HepG2 (cell line): Measurements from ENCODE around the gene TMEM214. TPM values are rescaled to one million over a fixed set of nuclear protein-coding genes. Genes with fewer than 3 reads are reported as not detected.
A peak's percentile ranks its signal among the peaks of the same experiment; 100 is the strongest.

ENCODE experiments used
- AGO1 ChIP-seq: fragments of 200-400 bp; formaldehyde crosslinking; IDR thresholded peaks from 2 replicates; pipeline ENCODE4 v1.6.1; 2017; ENCODE audit warnings: mild to moderate bottlenecking, low read depth, low read length, moderate library complexity; ENCODE audit not compliant: poor library complexity, severe bottlenecking
- GFI1 ChIP-seq: sonication (generic); formaldehyde crosslinking; IDR thresholded peaks from 2 replicates; pipeline ENCODE4 v1.5.0; 2020; ENCODE audit warnings: missing genetic modification reagents, mild to moderate bottlenecking, borderline replicate concordance
- GTF3A ChIP-seq: sonication (generic); formaldehyde crosslinking; conservative IDR thresholded peaks from 2 replicates; pipeline ENCODE4 v1.4.0; 2020; ENCODE audit warnings: mild to moderate bottlenecking, missing genetic modification reagents
- KDM5A ChIP-seq: fragments of 200-600 bp; sonication (generic); IDR thresholded peaks from 2 replicates; pipeline ENCODE4 v1.7.0; 2018; ENCODE audit warnings: antibody characterized with exemption, mild to moderate bottlenecking, low read length, borderline replicate concordance
- PHF5A ChIP-seq: IDR thresholded peaks from one replicate; pipeline ENCODE4 v1.6.1; 2018; ENCODE audit warnings: low read depth, missing genetic modification reagents; ENCODE audit not compliant: unreplicated experiment
- ZNF382 ChIP-seq: sonication (generic); formaldehyde crosslinking; IDR thresholded peaks from 2 replicates; pipeline ENCODE4 v1.5.0; 2020; ENCODE audit warnings: missing genetic modification reagents, mild to moderate bottlenecking, borderline replicate concordance
- ZNF570 ChIP-seq: sonication (generic); formaldehyde crosslinking; IDR thresholded peaks from 2 replicates; pipeline ENCODE4 v1.4.0; 2020; ENCODE audit warnings: mild to moderate bottlenecking, missing genetic modification reagents, borderline replicate concordance
- ZNF749 ChIP-seq: sonication (generic); formaldehyde crosslinking; IDR thresholded peaks from 2 replicates; pipeline ENCODE4 v1.8.0; 2022; ENCODE audit warnings: mild to moderate bottlenecking, missing genetic modification reagents, moderate library complexity, borderline replicate concordance
- ZNF772 ChIP-seq: sonication (generic); formaldehyde crosslinking; IDR thresholded peaks from 2 replicates; pipeline ENCODE4 v1.5.0; 2020; ENCODE audit warnings: mild to moderate bottlenecking, missing genetic modification reagents
- ZSCAN21 ChIP-seq: sonication (generic); formaldehyde crosslinking; IDR thresholded peaks from 2 replicates; pipeline ENCODE4 v1.8.0; 2022; ENCODE audit warnings: mild to moderate bottlenecking, missing genetic modification reagents, moderate library complexity, borderline replicate concordance
- polyA plus RNA-seq, 8 experiments: library from polyadenylated mRNA; depleted of rRNA in 3 of 8; stranded (reverse) in 7 of 8; unstranded in 1 of 8; fragments of >200 nt; fragmentation: Illumina TruSeq in 4 of 8; extraction: Trizol in 4 of 8; gene quantifications; 2 replicates each; pipeline versions ENCODE4 v1.2.1 to v1.2.3, GENCODE V29; 2011 to 2016; ENCODE audit warnings: low read depth in 4 of 8, missing spikeins in 1 of 8, mixed read lengths in 1 of 8; ENCODE audit not compliant: insufficient read depth in 1 of 8
- total RNA-seq, 5 experiments: library from RNA; depleted of rRNA; stranded (reverse); fragments of >200 nt; fragmentation: Illumina TruSeq; extraction: Trizol; gene quantifications; 2 replicates each; pipeline ENCODE4 v1.2.3, GENCODE V29; 2016; ENCODE audit warnings: low read depth in 1 of 5
- TF ChIP-seq, protein P1 (sequence below): sonication (generic); formaldehyde crosslinking; IDR thresholded peaks from 2 replicates; pipeline ENCODE4 v1.5.0; 2020; ENCODE audit warnings: mild to moderate bottlenecking, missing genetic modification reagents
- TF ChIP-seq, protein P2 (sequence below): sonication (generic); formaldehyde crosslinking; IDR thresholded peaks from 2 replicates; pipeline ENCODE4 v1.9.0; 2021; ENCODE audit warnings: missing genetic modification reagents, borderline replicate concordance
- TF ChIP-seq, protein P3 (sequence below): sonication (generic); formaldehyde crosslinking; IDR thresholded peaks from 2 replicates; pipeline ENCODE4 v1.4.0; 2020; ENCODE audit warnings: missing genetic modification reagents; ENCODE audit errors: not compliant biosample characterization
- TF ChIP-seq, protein P4 (sequence below): sonication (generic); formaldehyde crosslinking; IDR thresholded peaks from 2 replicates; pipeline ENCODE4 v1.4.0; 2020; ENCODE audit warnings: missing genetic modification reagents, borderline replicate concordance
- TF ChIP-seq, protein P5 (sequence below): sonication (generic); formaldehyde crosslinking; IDR thresholded peaks from 2 replicates; pipeline ENCODE4 v1.8.0; 2022; ENCODE audit warnings: missing genetic modification reagents, low read depth, mild to moderate bottlenecking, borderline replicate concordance
- TF ChIP-seq, protein P6 (sequence below): sonication (generic); formaldehyde crosslinking; IDR thresholded peaks from 2 replicates; pipeline ENCODE4 v1.5.0; 2020; ENCODE audit warnings: mild to moderate bottlenecking, missing genetic modification reagents, moderate library complexity
- TF ChIP-seq, protein P7 (sequence below): IDR thresholded peaks from 2 replicates; pipeline ENCODE4 v1.6.1; 2012; ENCODE audit warnings: inconsistent platforms

Gene TMEM214
- total and polyA plus RNA-seq, 2 of the 13 experiments (the other 11 are each of a cell fraction or from before 2014, with no cell fraction given) = 58.3 to 132 TPM

DNA sequence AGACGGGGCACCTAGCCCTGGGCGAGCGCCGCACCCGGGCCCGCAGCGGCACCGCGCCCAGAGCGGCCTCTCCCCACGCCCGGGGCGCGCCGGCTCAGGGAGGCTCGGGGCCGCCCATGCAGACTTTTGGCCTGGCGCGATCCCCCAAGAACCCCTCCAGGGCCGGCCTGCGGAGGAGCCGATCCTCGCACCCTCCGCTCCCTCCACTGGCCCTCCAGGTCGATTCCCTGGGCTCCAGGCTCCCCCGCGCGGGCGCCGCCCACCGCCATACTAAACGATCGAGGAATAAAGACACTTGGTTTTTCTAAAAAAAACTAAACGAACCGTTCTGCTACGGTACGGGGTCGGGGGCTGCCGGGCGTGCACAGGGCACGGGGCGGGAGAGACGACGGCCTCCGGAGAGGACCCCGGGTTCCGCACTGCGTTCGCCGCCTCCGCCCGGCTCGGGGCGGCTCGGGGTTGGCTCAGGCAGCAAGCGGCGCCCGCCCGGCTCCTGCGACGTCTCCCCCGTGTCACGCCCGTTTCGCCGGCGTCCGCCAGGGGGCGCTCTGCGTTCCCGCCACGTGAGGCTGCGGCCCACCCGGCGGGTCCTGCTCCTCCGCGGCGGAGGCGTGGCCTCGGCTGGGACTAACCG lies 53.4 kb downstream of the TMEM214 start (continued):
- TF ChIP-seq, protein P1, sequence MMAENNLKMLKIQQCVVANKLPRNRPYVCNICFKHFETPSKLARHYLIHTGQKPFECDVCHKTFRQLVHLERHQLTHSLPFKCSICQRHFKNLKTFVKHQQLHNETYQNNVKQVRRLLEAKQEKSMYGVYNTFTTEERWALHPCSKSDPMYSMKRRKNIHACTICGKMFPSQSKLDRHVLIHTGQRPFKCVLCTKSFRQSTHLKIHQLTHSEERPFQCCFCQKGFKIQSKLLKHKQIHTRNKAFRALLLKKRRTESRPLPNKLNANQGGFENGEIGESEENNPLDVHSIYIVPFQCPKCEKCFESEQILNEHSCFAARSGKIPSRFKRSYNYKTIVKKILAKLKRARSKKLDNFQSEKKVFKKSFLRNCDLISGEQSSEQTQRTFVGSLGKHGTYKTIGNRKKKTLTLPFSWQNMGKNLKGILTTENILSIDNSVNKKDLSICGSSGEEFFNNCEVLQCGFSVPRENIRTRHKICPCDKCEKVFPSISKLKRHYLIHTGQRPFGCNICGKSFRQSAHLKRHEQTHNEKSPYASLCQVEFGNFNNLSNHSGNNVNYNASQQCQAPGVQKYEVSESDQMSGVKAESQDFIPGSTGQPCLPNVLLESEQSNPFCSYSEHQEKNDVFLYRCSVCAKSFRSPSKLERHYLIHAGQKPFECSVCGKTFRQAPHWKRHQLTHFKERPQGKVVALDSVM = no peak; the same call in 1 of the 2 replicates
- TF ChIP-seq, protein P2, sequence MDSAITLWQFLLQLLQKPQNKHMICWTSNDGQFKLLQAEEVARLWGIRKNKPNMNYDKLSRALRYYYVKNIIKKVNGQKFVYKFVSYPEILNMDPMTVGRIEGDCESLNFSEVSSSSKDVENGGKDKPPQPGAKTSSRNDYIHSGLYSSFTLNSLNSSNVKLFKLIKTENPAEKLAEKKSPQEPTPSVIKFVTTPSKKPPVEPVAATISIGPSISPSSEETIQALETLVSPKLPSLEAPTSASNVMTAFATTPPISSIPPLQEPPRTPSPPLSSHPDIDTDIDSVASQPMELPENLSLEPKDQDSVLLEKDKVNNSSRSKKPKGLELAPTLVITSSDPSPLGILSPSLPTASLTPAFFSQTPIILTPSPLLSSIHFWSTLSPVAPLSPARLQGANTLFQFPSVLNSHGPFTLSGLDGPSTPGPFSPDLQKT (CRISPR knock-in tag) = no peak
- TF ChIP-seq, protein P3, sequence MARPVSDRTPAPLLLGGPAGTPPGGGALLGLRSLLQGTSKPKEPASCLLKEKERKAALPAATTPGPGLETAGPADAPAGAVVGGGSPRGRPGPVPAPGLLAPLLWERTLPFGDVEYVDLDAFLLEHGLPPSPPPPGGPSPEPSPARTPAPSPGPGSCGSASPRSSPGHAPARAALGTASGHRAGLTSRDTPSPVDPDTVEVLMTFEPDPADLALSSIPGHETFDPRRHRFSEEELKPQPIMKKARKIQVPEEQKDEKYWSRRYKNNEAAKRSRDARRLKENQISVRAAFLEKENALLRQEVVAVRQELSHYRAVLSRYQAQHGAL = no peak
- 0 out of 2 replicates have a peak, but pooled peaks have one; percentile 24 for TF ChIP-seq GTF3A (CRISPR knock-in tag)
- TF ChIP-seq, protein P4, sequence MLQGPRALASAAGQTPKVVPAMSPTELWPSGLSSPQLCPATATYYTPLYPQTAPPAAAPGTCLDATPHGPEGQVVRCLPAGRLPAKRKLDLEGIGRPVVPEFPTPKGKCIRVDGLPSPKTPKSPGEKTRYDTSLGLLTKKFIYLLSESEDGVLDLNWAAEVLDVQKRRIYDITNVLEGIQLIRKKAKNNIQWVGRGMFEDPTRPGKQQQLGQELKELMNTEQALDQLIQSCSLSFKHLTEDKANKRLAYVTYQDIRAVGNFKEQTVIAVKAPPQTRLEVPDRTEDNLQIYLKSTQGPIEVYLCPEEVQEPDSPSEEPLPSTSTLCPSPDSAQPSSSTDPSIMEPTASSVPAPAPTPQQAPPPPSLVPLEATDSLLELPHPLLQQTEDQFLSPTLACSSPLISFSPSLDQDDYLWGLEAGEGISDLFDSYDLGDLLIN (CRISPR knock-in tag) = peak; percentile 94; the same call in 1 of the 2 replicates
- no peak for TF ChIP-seq ZNF382
- no peak; the same call in 1 of the 2 replicates for TF ChIP-seq ZNF772 (CRISPR knock-in tag)
- peak; percentile 55; the same call in 1 of the 2 replicates for TF ChIP-seq ZNF749
- TF ChIP-seq ZSCAN21 (CRISPR knock-in tag) = peak; percentile 79
- TF ChIP-seq, protein P5, sequence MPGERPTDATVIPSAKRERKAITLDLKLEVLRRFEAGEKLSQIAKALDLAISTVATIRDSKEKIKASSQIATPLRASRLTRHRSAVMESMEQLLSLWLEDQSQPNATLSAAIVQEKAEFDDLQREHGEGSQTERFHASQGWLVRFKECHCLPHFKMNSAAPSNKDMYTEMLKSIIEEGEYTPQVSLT (CRISPR knock-in tag) = 0 out of 2 replicates have a peak, but pooled peaks have one; percentile 61
- TF ChIP-seq, protein P6, sequence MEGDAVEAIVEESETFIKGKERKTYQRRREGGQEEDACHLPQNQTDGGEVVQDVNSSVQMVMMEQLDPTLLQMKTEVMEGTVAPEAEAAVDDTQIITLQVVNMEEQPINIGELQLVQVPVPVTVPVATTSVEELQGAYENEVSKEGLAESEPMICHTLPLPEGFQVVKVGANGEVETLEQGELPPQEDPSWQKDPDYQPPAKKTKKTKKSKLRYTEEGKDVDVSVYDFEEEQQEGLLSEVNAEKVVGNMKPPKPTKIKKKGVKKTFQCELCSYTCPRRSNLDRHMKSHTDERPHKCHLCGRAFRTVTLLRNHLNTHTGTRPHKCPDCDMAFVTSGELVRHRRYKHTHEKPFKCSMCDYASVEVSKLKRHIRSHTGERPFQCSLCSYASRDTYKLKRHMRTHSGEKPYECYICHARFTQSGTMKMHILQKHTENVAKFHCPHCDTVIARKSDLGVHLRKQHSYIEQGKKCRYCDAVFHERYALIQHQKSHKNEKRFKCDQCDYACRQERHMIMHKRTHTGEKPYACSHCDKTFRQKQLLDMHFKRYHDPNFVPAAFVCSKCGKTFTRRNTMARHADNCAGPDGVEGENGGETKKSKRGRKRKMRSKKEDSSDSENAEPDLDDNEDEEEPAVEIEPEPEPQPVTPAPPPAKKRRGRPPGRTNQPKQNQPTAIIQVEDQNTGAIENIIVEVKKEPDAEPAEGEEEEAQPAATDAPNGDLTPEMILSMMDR (CRISPR knock-in tag) = peak; percentile 87
- no peak for TF ChIP-seq GFI1 (CRISPR knock-in tag)
- TF ChIP-seq ZNF570 (CRISPR knock-in tag) = no peak; the same call in 1 of the 2 replicates
- TF ChIP-seq AGO1 = no peak
- TF ChIP-seq PHF5A (CRISPR knock-in tag) = peak; percentile 82
- TF ChIP-seq, protein P7, sequence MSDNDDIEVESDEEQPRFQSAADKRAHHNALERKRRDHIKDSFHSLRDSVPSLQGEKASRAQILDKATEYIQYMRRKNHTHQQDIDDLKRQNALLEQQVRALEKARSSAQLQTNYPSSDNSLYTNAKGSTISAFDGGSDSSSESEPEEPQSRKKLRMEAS = peak; percentile 98
- peak; percentile 23; the same call in 1 of the 2 replicates for TF ChIP-seq KDM5A
